Peyer's patch (tissue), 4 donors: ENCODE data around the gene ITGB7. TPM values are rescaled to one million over a fixed set of nuclear protein-coding genes. Genes with fewer than 3 reads are reported as not detected.
"Not testable (repeated sequence)": the region's sequence is repeated elsewhere in the genome, so short reads cannot be mapped to it uniquely, and the experiment has no call there.

ENCODE experiments used
- DNase-seq, 3 donors: peaks; one replicate each; pipeline ENCODE4 v3.0.0-alpha.2; 2017 to 2019
- H3K27ac ChIP-seq, 4 donors: fragments of 200-600 bp; sonication (generic); one replicate each; pipeline ENCODE4 v1.5.1; 2016 to 2019
- H3K27me3 ChIP-seq, 2 donors: fragments of 200-600 bp; sonication (generic); one replicate each; pipeline ENCODE4 v1.5.1; 2019
- H3K36me3 ChIP-seq, 3 donors: fragments of 200-600 bp; sonication (generic); one replicate each; pipeline ENCODE4 v1.5.1; 2016 to 2019
- H3K4me1 ChIP-seq, 4 donors: fragments of 200-600 bp; sonication (generic); one replicate each; pipeline ENCODE4 v1.5.1; 2016 to 2019
- H3K4me3 ChIP-seq, 4 donors: fragments of 200-600 bp; sonication (generic); 1 replicate in 3 of 4; 2 replicates in 1 of 4; pipeline ENCODE4 v1.5.1; 2016 to 2019; ENCODE audit warnings: mild to moderate bottlenecking in 1 of 4
- H3K9me3 ChIP-seq, 4 donors: fragments of 200-600 bp; sonication (generic); one replicate each; pipeline ENCODE4 v1.5.1; 2016 to 2019; ENCODE audit warnings: mild to moderate bottlenecking in 1 of 4
- CTCF ChIP-seq, 6 experiments: fragments of 450-650 bp in 4 of 6; fragments of 200-600 bp in 2 of 6; sonication (generic) in 1 of 6; IDR thresholded peaks; one replicate each; pipeline ENCODE4 v1.5.1; 2017 to 2019; ENCODE audit warnings: antibody characterized with exemption in 6 of 6, mild to moderate bottlenecking in 3 of 6, moderate library complexity in 1 of 6
- POLR2A ChIP-seq, 2 donors: fragments of 450-650 bp; IDR thresholded peaks; one replicate each; pipeline ENCODE4 v1.5.1; 2017; ENCODE audit warnings: antibody characterized with exemption in 2 of 2, mild to moderate bottlenecking in 2 of 2, moderate library complexity in 2 of 2
- total RNA-seq, 4 donors: library from RNA; depleted of rRNA; stranded (reverse); fragments of >200 nt; gene quantifications; one replicate each; pipeline ENCODE4 v1.1.0, GENCODE V29; 2016

Gene ITGB7
- total RNA-seq, 4 donors from 2014 or later: 3.8 to 66.0 (median 4.4) TPM

- H3K36me3 ChIP-seq: peaks cover 0 to 18% (median 0%) of the 10 kb centered on the region in 3 donors
- no peak overlapping the region for H3K4me3 ChIP-seq
- no peaks in the 10 kb centered on the region for H3K27me3 ChIP-seq
- no peak overlapping the region for H3K27ac ChIP-seq
- H3K9me3 ChIP-seq: no peaks in the 10 kb centered on the region
- H3K4me1 ChIP-seq: peaks cover 0 to 12% (median 0%) of the 10 kb centered on the region in 4 donors
- DNase-seq: no peak
- TF ChIP-seq CTCF (IDR thresholded peaks at IDR 0.05): no peak
- no peak for TF ChIP-seq POLR2A (IDR thresholded peaks at IDR 0.05)
Measured at GRCh38 chr12:53170876-53171724, 36.0 kb downstream of the ITGB7 start.

GRCh38 chr12:53170215-53170614, 36.8 kb downstream of the ITGB7 start:
- no peaks in the 10 kb centered on the region for H3K27me3 ChIP-seq
- no peak overlapping the region for H3K27ac ChIP-seq
- H3K36me3 ChIP-seq: peaks cover 0 to 18% (median 0%) of the 10 kb centered on the region in 3 donors
- peaks cover 0 to 6% (median 0%) of the 10 kb centered on the region in 4 donors for H3K4me1 ChIP-seq
- DNase-seq: no peak
- no peaks in the 10 kb centered on the region for H3K9me3 ChIP-seq
- no peak for TF ChIP-seq CTCF (IDR thresholded peaks at IDR 0.05)
- no peak for TF ChIP-seq POLR2A (IDR thresholded peaks at IDR 0.05)
- no peak overlapping the region for H3K4me3 ChIP-seq

- H3K9me3 ChIP-seq: no peaks in the 10 kb centered on the region
- H3K4me1 ChIP-seq: peaks cover 0 to 2% (median 0%) of the 10 kb centered on the region in 4 donors
- DNase-seq: no peak
- H3K4me3 ChIP-seq: no peak overlapping the region
- TF ChIP-seq CTCF (IDR thresholded peaks at IDR 0.05) (no peak), POLR2A (IDR thresholded peaks at IDR 0.05) (no peak)
- no peak overlapping the region for H3K27ac ChIP-seq
- H3K27me3 ChIP-seq: no peaks in the 10 kb centered on the region
- H3K36me3 ChIP-seq: peaks cover 0 to 18% (median 0%) of the 10 kb centered on the region in 3 donors
Measured at GRCh38 chr12:53169644-53170043, 37.4 kb downstream of the ITGB7 start.

- no peak overlapping the region for H3K27ac ChIP-seq
- H3K27me3 ChIP-seq: no peaks in the 10 kb centered on the region
- DNase-seq: no peak
- TF ChIP-seq POLR2A (IDR thresholded peaks at IDR 0.05) (no peak), CTCF (IDR thresholded peaks at IDR 0.05) (no peak)
- no peaks in the 10 kb centered on the region for H3K9me3 ChIP-seq
- H3K4me1 ChIP-seq: no peaks in the 10 kb centered on the region
- H3K4me3 ChIP-seq: no peak overlapping the region
- peaks cover 0 to 13% (median 0%) of the 10 kb centered on the region in 3 donors for H3K36me3 ChIP-seq
Measured at GRCh38 chr12:53166837-53167236, 40.2 kb downstream of the ITGB7 start.

GRCh38 chr12:53163008-53163407, 44.0 kb downstream of the ITGB7 start:
- not testable (repeated sequence) for H3K27me3 ChIP-seq, H3K4me3 ChIP-seq, DNase-seq, H3K4me1 ChIP-seq, H3K9me3 ChIP-seq, H3K27ac ChIP-seq
- H3K36me3 ChIP-seq: peaks cover 0 to 12% (median 0%) of the 10 kb centered on the region in 3 donors

- DNase-seq: no peak
- TF ChIP-seq POLR2A (IDR thresholded peaks at IDR 0.05) (no peak), CTCF (IDR thresholded peaks at IDR 0.05) (no peak)
- Histone ChIP-seq H3K27me3 (no peaks in the 10 kb centered on the region), H3K9me3 (no peaks in the 10 kb centered on the region), H3K36me3 (peaks cover 0 to 7% (median 0%) of the 10 kb centered on the region in 3 donors), H3K4me3 (no peak overlapping the region), H3K27ac (no peak overlapping the region), H3K4me1 (no peaks in the 10 kb centered on the region)
Measured at GRCh38 chr12:53161119-53161911, 45.7 kb downstream of the ITGB7 start.
